ENCODE results near the gene MBTD1. TPM values are rescaled to one million over a fixed set of nuclear protein-coding genes. Genes with fewer than 3 reads are reported as not detected.
A peak's percentile ranks its signal among the peaks of the same experiment; 100 is the strongest.

MBTD1 gene
- total and polyA plus RNA-seq, 9 donors, result 10.4 to 28.4 (median 16.4) TPM

DNA sequence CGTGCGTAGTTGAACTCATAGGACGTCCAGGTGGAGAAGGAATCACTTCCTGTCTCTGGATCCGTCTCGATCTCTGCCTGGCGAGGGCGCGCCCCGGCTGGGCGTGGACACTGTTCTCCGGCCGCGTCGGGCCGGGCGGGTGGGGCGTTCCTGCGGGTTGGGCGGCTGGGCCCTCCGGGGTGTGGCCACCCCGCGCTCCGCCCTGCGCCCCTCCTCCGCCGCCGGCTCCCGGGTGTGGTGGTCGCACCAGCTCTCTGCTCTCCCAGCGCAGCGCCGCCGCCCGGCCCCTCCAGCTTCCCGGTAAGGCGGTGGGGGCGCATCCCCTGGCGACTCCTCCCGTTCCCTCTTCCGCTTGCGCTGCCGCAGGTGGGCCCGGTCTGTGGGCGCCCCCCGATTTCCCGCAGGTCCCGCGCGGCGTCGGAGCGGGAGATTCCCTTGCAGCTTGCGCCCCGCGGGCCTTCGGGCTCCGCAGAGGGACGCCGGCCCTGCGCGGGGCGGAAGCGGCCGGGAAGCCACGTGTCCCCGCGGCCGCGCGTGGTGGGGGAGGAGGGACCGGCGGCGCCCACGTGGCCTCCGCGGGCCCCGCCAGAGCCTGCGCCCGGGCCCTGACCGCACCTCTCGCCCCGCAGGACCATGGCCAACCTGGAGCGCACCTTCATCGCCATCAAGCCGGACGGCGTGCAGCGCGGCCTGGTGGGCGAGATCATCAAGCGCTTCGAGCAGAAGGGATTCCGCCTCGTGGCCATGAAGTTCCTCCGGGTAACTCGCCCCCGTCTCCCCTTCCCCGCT, 93.5 kb downstream of the MBTD1 start, which contains the start of gene NME2:
NME2 (plus strand) TSS at position 214 of the 789 bp plus-strand sequence; CDS start at position 634, 420 bp downstream.
- Histone ChIP-seq H3K27ac (peak within 1 kb of the TSS; percentile 58 to 94), H3K9me3 (no peaks in the 10 kb centered on the region), H3K4me3 (peak within 1 kb of the TSS; percentile 73), H3K4me1 (ENCODE audit: insufficient read depth) (peaks cover 6% of the 10 kb centered on the region), H3K27me3 (no peaks in the 10 kb centered on the region), H3K36me3 (no peaks in the 10 kb centered on the region)
- peak; percentile 45 for TF ChIP-seq POLR2A (IDR thresholded peaks at IDR 0.05)
- TF ChIP-seq, protein P1, sequence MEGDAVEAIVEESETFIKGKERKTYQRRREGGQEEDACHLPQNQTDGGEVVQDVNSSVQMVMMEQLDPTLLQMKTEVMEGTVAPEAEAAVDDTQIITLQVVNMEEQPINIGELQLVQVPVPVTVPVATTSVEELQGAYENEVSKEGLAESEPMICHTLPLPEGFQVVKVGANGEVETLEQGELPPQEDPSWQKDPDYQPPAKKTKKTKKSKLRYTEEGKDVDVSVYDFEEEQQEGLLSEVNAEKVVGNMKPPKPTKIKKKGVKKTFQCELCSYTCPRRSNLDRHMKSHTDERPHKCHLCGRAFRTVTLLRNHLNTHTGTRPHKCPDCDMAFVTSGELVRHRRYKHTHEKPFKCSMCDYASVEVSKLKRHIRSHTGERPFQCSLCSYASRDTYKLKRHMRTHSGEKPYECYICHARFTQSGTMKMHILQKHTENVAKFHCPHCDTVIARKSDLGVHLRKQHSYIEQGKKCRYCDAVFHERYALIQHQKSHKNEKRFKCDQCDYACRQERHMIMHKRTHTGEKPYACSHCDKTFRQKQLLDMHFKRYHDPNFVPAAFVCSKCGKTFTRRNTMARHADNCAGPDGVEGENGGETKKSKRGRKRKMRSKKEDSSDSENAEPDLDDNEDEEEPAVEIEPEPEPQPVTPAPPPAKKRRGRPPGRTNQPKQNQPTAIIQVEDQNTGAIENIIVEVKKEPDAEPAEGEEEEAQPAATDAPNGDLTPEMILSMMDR (IDR thresholded peaks at IDR 0.05), result no peak
- 0% methylated on average over 42 to 98 of the region's 98 CpGs for WGBS, 3 donors
- peak; percentile 88 to 94 (median 90) for DNase-seq
- intact Hi-C loops (cut with DNase I), result no loop called here

DNA sequence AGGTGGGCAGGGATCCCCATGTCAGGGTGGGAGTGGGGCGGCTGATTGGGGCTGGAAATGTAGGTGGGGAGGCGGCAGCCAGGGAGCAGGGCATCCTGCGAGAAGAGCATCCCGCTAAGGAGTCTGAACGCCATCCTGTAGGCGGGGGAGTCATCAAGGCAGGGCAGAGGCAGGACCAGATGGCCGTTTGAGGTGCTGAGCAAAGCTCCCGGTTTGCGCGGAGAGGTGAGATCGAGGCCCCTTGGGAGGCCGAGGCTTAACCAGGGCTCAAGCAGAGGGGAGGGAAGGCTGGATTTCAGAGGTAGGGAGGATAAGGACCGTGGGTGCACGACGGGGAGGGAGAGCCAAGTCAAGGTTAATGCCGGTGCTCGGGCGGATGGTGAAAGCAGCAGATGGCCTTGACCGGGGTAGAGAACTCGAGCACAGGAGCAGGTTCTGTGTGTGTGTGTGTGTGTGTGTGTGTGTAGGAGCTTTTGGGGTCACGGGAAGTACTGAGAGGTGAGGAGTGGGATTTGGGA, 94.1 kb downstream of the MBTD1 start:
- H3K4me1 ChIP-seq (ENCODE audit: insufficient read depth), result peaks cover 6% of the 10 kb centered on the region
- TF ChIP-seq EP300 (IDR thresholded peaks at IDR 0.05) (no peak), POLR2A (IDR thresholded peaks at IDR 0.05) (no peak)
- TF ChIP-seq, protein P1 (IDR thresholded peaks at IDR 0.05), result no peak
- peak overlapping the region; percentile 73 for H3K4me3 ChIP-seq
- H3K36me3 ChIP-seq, result no peaks in the 10 kb centered on the region
- H3K9me3 ChIP-seq, result no peaks in the 10 kb centered on the region
- H3K27ac ChIP-seq, result peak overlapping the region in 1 of 2 donors; percentile 94
- peak in 1 of 5 donors; percentile 51 for DNase-seq
- H3K27me3 ChIP-seq, result no peaks in the 10 kb centered on the region
- intact Hi-C loops (cut with DNase I), result no loop called here
- 7 to 9% (median 8%) methylated on average over 21 of the region's 21 CpGs for WGBS, 3 donors

DNA sequence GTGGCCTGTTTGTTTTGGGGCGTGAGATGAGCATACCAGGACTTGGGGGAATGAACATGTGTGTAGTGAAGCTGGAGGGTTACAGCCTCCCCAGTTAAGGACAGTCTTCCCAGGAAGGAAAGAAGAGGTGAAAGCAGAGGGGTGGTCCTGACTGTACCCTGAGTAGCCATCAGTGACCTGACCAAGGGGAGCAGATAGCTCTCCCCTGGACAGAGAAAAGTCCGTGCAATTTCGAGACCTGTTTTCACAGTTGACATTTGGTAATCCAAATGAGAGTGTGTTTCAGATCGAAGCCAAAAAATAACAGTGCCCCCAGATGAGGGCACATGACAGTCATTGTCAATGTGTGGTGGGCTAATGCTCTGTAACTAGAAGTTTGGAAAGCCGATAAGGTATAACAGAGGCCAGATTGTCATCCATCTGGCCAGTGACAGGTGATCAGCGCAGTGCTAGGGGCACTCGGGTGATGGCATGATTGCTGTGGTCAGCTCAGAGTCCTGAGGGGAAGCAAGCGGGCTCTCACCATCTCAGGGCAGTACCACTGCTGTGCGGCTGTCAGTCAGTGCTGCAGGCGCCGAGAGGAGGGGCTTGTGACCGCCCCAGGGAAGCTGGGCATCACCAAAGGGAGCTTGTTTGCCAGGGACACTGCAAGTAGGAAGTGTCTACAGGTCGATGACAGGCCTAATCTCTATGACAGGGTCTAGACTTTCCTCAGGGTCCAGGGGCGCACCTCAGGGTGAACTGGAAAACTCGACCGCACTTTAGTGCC, 94.8 kb downstream of the MBTD1 start:
- intact Hi-C loops (cut with DNase I), result no loop called here
- peaks cover 6% of the 10 kb centered on the region for H3K4me1 ChIP-seq (ENCODE audit: insufficient read depth)
- peak in 3 of 5 donors; percentile 20 to 58 (median 44) for DNase-seq
- H3K27me3 ChIP-seq, result no peaks in the 10 kb centered on the region
- no peaks in the 10 kb centered on the region for H3K9me3 ChIP-seq
- TF ChIP-seq, protein P1 (IDR thresholded peaks at IDR 0.05), result no peak
- TF ChIP-seq POLR2A (IDR thresholded peaks at IDR 0.05) (no peak), EP300 (IDR thresholded peaks at IDR 0.05) (no peak)
- peak overlapping the region; percentile 73 for H3K4me3 ChIP-seq
- WGBS, 3 donors, result 58 to 63% (median 63%) methylated on average over 16 of the region's 16 CpGs
- H3K27ac ChIP-seq, result peak overlapping the region in 1 of 2 donors; percentile 94
- H3K36me3 ChIP-seq, result no peaks in the 10 kb centered on the region

DNA sequence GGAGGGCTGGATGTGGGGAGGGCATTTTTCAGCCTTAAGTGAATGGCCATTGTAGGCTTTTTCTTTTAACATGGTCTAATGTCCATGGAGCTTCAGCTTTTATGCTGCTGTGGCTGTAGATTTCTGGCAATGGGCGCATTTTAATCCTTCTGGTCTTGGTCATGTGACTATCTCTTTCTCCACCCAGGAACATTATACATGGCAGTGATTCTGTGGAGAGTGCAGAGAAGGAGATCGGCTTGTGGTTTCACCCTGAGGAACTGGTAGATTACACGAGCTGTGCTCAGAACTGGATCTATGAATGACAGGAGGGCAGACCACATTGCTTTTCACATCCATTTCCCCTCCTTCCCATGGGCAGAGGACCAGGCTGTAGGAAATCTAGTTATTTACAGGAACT, 98.3 kb downstream of the MBTD1 start:
- Histone ChIP-seq H3K36me3 (no peaks in the 10 kb centered on the region), H3K4me3 (no peak overlapping the region), H3K4me1 (ENCODE audit: insufficient read depth) (peaks cover 3% of the 10 kb centered on the region), H3K9me3 (no peaks in the 10 kb centered on the region), H3K27me3 (no peaks in the 10 kb centered on the region), H3K27ac (no peak overlapping the region)
- TF ChIP-seq, protein P1 (IDR thresholded peaks at IDR 0.05), result no peak
- TF ChIP-seq EP300 (IDR thresholded peaks at IDR 0.05), result no peak
- WGBS, 3 donors, result 73 to 89% (median 87%) methylated on average over 3 of the region's 3 CpGs
- no peak for DNase-seq
- intact Hi-C loops (cut with DNase I), result no loop called here
